Peyer's patch (tissue), 4 donors: ENCODE measurements around the gene ZNF576.

Experiments used
- POLR2A ChIP-seq, 2 donors: fragments of 450-650 bp; IDR thresholded peaks; one replicate each; pipeline ENCODE4 v1.5.1; 2017; ENCODE audit warnings: antibody characterized with exemption in 2 of 2, mild to moderate bottlenecking in 2 of 2, moderate library complexity in 2 of 2
- TF ChIP-seq, protein P1 (sequence below), 6 experiments: fragments of 450-650 bp in 4 of 6; fragments of 200-600 bp in 2 of 6; sonication (generic) in 1 of 6; IDR thresholded peaks; one replicate each; pipeline ENCODE4 v1.5.1; 2017 to 2019; ENCODE audit warnings: antibody characterized with exemption in 6 of 6, mild to moderate bottlenecking in 3 of 6, moderate library complexity in 1 of 6

DNA sequence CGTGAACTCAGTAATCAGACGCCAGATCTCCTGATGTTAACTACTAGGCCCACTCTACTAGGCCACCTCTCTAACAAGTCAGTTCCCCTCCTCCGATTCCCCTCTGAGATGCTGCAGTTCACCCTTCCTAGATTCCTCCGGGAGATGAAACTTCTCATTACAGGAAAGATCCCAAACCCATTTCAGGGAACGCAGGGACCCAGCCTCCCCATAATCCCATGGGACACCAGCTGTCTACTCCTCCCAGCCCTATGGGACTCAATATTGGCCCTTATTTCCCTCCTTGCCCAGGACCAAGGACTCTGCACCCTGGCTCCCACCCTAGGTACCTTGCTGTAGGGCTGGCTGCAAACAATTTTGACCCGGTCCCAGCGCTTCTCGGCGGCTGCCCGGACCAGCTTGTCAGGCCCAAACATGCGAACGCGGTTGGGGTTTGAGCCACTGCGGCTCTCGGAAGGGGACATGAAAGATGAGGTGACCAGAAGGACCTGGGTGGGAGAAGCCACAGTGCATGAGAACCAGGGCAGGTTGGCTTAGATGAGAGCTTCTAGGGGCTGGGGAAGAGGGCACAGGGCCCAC is 42.0 kb upstream of the ZNF576 start:
- no peak for TF ChIP-seq POLR2A (IDR thresholded peaks at IDR 0.05)
- TF ChIP-seq, protein P1, sequence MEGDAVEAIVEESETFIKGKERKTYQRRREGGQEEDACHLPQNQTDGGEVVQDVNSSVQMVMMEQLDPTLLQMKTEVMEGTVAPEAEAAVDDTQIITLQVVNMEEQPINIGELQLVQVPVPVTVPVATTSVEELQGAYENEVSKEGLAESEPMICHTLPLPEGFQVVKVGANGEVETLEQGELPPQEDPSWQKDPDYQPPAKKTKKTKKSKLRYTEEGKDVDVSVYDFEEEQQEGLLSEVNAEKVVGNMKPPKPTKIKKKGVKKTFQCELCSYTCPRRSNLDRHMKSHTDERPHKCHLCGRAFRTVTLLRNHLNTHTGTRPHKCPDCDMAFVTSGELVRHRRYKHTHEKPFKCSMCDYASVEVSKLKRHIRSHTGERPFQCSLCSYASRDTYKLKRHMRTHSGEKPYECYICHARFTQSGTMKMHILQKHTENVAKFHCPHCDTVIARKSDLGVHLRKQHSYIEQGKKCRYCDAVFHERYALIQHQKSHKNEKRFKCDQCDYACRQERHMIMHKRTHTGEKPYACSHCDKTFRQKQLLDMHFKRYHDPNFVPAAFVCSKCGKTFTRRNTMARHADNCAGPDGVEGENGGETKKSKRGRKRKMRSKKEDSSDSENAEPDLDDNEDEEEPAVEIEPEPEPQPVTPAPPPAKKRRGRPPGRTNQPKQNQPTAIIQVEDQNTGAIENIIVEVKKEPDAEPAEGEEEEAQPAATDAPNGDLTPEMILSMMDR (IDR thresholded peaks at IDR 0.05), result no peak
